ENCODE measurements around the gene FCN2.

The FCN2 gene

GRCh38 chr9:134850611-134851010 is 30.0 kb upstream of the FCN2 start:
- Histone ChIP-seq H3K79me2 (ENCODE audit: insufficient read depth, low read length) (peaks cover 66% of the 10 kb centered on the region), H3F3A (ENCODE audit: insufficient read depth, low read length) (no peaks in the 10 kb centered on the region), H3K4me2 (ENCODE audit: low read length) (no peak overlapping the region), H2AFZ (ENCODE audit: low read length) (no peak overlapping the region), H3K4me1 (ENCODE audit: insufficient read depth, low read length, severe bottlenecking) (no peaks in the 10 kb centered on the region), H3K36me3 (ENCODE audit: insufficient read depth, low read length) (peaks cover 93% of the 10 kb centered on the region), H3K9me2 (ENCODE audit: low read depth, low read length) (no peaks in the 10 kb centered on the region), H3K27ac (ENCODE audit: low read depth, low read length, poor library complexity, severe bottlenecking) (no peak overlapping the region), H4K20me1 (ENCODE audit: insufficient read depth, low read length) (no peaks in the 10 kb centered on the region), H3K9me3 (ENCODE audit: low read length) (peaks cover 15% of the 10 kb centered on the region), H3K4me3 (ENCODE audit: low read depth, low read length, poor library complexity, severe bottlenecking) (no peak overlapping the region), H3K9ac (ENCODE audit: low read length) (no peak overlapping the region), H3K27me3 (ENCODE audit: insufficient read depth, low read length) (no peaks in the 10 kb centered on the region)
- TF ChIP-seq, protein P1, sequence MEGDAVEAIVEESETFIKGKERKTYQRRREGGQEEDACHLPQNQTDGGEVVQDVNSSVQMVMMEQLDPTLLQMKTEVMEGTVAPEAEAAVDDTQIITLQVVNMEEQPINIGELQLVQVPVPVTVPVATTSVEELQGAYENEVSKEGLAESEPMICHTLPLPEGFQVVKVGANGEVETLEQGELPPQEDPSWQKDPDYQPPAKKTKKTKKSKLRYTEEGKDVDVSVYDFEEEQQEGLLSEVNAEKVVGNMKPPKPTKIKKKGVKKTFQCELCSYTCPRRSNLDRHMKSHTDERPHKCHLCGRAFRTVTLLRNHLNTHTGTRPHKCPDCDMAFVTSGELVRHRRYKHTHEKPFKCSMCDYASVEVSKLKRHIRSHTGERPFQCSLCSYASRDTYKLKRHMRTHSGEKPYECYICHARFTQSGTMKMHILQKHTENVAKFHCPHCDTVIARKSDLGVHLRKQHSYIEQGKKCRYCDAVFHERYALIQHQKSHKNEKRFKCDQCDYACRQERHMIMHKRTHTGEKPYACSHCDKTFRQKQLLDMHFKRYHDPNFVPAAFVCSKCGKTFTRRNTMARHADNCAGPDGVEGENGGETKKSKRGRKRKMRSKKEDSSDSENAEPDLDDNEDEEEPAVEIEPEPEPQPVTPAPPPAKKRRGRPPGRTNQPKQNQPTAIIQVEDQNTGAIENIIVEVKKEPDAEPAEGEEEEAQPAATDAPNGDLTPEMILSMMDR (IDR thresholded peaks at IDR 0.05; ENCODE audit: low read length) = no peak
- no peak for TF ChIP-seq EZH2 (IDR thresholded peaks at IDR 0.05; ENCODE audit: borderline replicate concordance, low read length)

DNA sequence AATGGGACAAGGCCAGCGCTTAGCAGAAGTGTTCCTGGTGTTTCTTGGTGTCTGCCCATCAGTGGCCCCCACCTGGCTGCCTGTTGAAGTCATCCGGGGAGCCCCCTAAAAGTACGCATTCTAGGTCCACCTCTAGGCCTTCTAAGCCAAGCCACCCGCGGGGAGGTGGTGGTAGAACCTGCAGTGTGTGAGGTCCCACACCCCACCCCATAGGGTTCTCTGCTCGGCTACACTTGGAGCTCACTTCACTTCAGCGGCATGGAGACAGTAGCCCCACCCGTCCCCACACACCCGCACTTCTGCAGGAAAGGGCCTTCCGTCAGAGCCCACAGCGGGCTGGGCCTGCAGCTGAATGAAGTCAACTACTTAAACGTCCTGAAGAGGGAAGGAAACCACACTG is 29.6 kb upstream of the FCN2 start:
- no peak overlapping the region for H3K4me2 ChIP-seq (ENCODE audit: low read length)
- H3K79me2 ChIP-seq (ENCODE audit: insufficient read depth, low read length) = peaks cover 66% of the 10 kb centered on the region
- no peak overlapping the region for H2AFZ ChIP-seq (ENCODE audit: low read length)
- H3K36me3 ChIP-seq (ENCODE audit: insufficient read depth, low read length) = peaks cover 93% of the 10 kb centered on the region
- no peak overlapping the region for H3K27ac ChIP-seq (ENCODE audit: low read depth, low read length, poor library complexity, severe bottlenecking)
- H3K9ac ChIP-seq (ENCODE audit: low read length) = no peak overlapping the region
- H3K27me3 ChIP-seq (ENCODE audit: insufficient read depth, low read length) = no peaks in the 10 kb centered on the region
- H4K20me1 ChIP-seq (ENCODE audit: insufficient read depth, low read length) = no peaks in the 10 kb centered on the region
- H3K4me3 ChIP-seq (ENCODE audit: low read depth, low read length, poor library complexity, severe bottlenecking) = no peak overlapping the region
- peaks cover 15% of the 10 kb centered on the region for H3K9me3 ChIP-seq (ENCODE audit: low read length)
- H3K4me1 ChIP-seq (ENCODE audit: insufficient read depth, low read length, severe bottlenecking) = no peaks in the 10 kb centered on the region
- no peaks in the 10 kb centered on the region for H3K9me2 ChIP-seq (ENCODE audit: low read depth, low read length)
- no peaks in the 10 kb centered on the region for H3F3A ChIP-seq (ENCODE audit: insufficient read depth, low read length)
- TF ChIP-seq EZH2 (IDR thresholded peaks at IDR 0.05; ENCODE audit: borderline replicate concordance, low read length) = no peak
- TF ChIP-seq, protein P1 (IDR thresholded peaks at IDR 0.05; ENCODE audit: low read length) = no peak

GRCh38 chr9:134852906-134853654 is 27.5 kb upstream of the FCN2 start:
- Histone ChIP-seq H3K4me2 (ENCODE audit: low read length) (no peak overlapping the region), H4K20me1 (ENCODE audit: insufficient read depth, low read length) (no peaks in the 10 kb centered on the region), H3K27ac (ENCODE audit: low read depth, low read length, poor library complexity, severe bottlenecking) (no peak overlapping the region), H3K9ac (ENCODE audit: low read length) (no peak overlapping the region), H3K9me2 (ENCODE audit: low read depth, low read length) (no peaks in the 10 kb centered on the region), H3K36me3 (ENCODE audit: insufficient read depth, low read length) (peaks cover 93% of the 10 kb centered on the region), H3K4me1 (ENCODE audit: insufficient read depth, low read length, severe bottlenecking) (no peaks in the 10 kb centered on the region), H3K79me2 (ENCODE audit: insufficient read depth, low read length) (peaks cover 74% of the 10 kb centered on the region), H3K4me3 (ENCODE audit: low read depth, low read length, poor library complexity, severe bottlenecking) (no peak overlapping the region), H2AFZ (ENCODE audit: low read length) (no peak overlapping the region), H3F3A (ENCODE audit: insufficient read depth, low read length) (no peaks in the 10 kb centered on the region), H3K9me3 (ENCODE audit: low read length) (peaks cover 17% of the 10 kb centered on the region), H3K27me3 (ENCODE audit: insufficient read depth, low read length) (no peaks in the 10 kb centered on the region)
- no peak for TF ChIP-seq EZH2 (IDR thresholded peaks at IDR 0.05; ENCODE audit: borderline replicate concordance, low read length)
- TF ChIP-seq, protein P1 (IDR thresholded peaks at IDR 0.05; ENCODE audit: low read length) = no peak
